Measurements from ENCODE around the gene LHX5. TPM values are rescaled to one million over a fixed set of nuclear protein-coding genes. Genes with fewer than 3 reads are reported as not detected.

The LHX5 gene
- total and polyA plus RNA-seq, 4 donors = not detected

DNA sequence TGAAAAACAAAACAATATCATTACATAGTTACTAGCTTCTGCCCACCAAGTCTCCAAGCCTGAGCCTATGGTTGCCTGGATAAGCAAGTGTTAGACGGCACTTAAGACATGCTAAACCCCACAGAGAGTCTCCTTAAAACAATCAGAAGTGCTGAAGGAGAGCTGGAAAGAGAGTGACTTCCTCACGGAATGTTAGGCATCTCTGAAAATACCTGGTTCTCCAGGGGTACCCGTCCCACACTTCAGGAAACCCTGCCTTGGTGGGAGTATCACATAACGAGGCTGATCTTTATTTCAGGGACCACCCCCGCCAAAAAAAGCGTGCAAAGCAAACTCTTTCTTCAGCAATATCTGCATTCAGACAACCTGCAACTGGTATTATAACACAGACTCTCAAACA lies 18.3 kb downstream of the LHX5 start (continued):
- TF ChIP-seq, protein P1, sequence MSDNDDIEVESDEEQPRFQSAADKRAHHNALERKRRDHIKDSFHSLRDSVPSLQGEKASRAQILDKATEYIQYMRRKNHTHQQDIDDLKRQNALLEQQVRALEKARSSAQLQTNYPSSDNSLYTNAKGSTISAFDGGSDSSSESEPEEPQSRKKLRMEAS (IDR thresholded peaks at IDR 0.05) = no peak
- no peak for TF ChIP-seq NR2F2 (IDR thresholded peaks at IDR 0.05)

DNA sequence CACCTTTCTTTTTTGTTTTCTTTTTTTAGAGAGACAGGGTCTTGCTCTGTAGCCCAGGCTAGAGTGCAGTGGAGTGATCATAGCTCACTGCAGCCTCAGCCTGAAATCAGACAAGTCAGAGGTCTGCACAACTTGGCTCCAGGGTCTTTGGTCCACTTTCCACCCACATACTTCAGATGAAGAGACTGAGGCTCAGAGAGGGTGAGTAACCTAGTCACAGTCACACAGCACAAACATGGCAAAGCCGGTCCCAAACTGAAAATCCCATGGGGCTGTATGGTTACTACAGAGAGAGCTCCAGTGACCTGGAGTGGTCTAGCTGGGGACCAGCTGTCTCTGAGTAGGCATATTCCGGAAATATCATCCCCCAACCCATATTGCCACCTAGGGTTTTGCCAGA lies 19.2 kb downstream of the LHX5 start:
- WGBS = 90% methylated on average over 2 of the region's 2 CpGs
- TF ChIP-seq, protein P2, sequence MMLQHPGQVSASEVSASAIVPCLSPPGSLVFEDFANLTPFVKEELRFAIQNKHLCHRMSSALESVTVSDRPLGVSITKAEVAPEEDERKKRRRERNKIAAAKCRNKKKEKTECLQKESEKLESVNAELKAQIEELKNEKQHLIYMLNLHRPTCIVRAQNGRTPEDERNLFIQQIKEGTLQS (IDR thresholded peaks at IDR 0.05) = no peak
- TF ChIP-seq HNF4A (conservative IDR thresholded peaks at IDR 0.05) = no peak
- TF ChIP-seq, protein P3, sequence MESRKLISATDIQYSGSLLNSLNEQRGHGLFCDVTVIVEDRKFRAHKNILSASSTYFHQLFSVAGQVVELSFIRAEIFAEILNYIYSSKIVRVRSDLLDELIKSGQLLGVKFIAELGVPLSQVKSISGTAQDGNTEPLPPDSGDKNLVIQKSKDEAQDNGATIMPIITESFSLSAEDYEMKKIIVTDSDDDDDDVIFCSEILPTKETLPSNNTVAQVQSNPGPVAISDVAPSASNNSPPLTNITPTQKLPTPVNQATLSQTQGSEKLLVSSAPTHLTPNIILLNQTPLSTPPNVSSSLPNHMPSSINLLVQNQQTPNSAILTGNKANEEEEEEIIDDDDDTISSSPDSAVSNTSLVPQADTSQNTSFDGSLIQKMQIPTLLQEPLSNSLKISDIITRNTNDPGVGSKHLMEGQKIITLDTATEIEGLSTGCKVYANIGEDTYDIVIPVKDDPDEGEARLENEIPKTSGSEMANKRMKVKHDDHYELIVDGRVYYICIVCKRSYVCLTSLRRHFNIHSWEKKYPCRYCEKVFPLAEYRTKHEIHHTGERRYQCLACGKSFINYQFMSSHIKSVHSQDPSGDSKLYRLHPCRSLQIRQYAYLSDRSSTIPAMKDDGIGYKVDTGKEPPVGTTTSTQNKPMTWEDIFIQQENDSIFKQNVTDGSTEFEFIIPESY (IDR thresholded peaks at IDR 0.05) = no peak
- no peak for TF ChIP-seq JUND (IDR thresholded peaks at IDR 0.05)
- no peak overlapping the region for H3K4me3 ChIP-seq (ENCODE audit: low read depth in 1 of 3, low read length in 3 of 3)
- H3K9me3 ChIP-seq (ENCODE audit: control insufficient read depth in 4 of 4, low read length in 3 of 4) = no peaks in the 10 kb centered on the region
- H3K27me3 ChIP-seq (ENCODE audit: control insufficient read depth in 4 of 4, insufficient read depth in 4 of 4, low read length in 3 of 4) = no peaks in the 10 kb centered on the region
- H3K4me1 ChIP-seq (ENCODE audit: control insufficient read depth in 4 of 4, insufficient read depth in 4 of 4, low read length in 3 of 4) = no peaks in the 10 kb centered on the region
- no peak for DNase-seq (ENCODE audit: low spot score)
- no peaks in the 10 kb centered on the region for H3K36me3 ChIP-seq (ENCODE audit: control insufficient read depth in 4 of 4, insufficient read depth in 3 of 4, low read depth in 1 of 4, low read length in 3 of 4)
- H3K27ac ChIP-seq (ENCODE audit: low read depth in 1 of 2, low read length in 2 of 2) = no peak overlapping the region
- no peak overlapping the region for H3K9ac ChIP-seq (ENCODE audit: low read depth in 1 of 2, low read length in 2 of 2)

DNA sequence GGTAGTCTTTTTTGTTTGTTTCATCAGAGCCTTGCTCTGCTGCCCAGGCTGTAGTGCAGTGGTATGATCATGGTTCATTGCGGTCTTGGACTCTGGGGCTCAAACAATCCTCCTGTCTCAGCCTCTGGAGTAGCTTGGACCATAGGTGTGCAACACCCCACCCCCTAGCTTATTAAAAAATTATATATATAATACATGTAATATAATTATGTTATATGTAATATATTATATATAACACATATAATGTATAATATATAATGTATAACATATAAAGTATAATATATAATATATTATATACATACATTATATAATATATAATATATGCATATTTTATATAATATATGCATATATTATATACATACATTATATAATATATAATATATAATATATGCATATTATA lies 21.8 kb downstream of the LHX5 start:
- Histone ChIP-seq H3K9me3 (ENCODE audit: control insufficient read depth in 4 of 4, low read length in 3 of 4) (no peaks in the 10 kb centered on the region), H3K9ac (ENCODE audit: low read depth in 1 of 2, low read length in 2 of 2) (no peak overlapping the region), H3K27ac (ENCODE audit: low read depth in 1 of 2, low read length in 2 of 2) (no peak overlapping the region), H3K4me1 (ENCODE audit: control insufficient read depth in 4 of 4, insufficient read depth in 4 of 4, low read length in 3 of 4) (no peaks in the 10 kb centered on the region), H3K4me3 (ENCODE audit: low read depth in 1 of 3, low read length in 3 of 3) (no peak overlapping the region), H3K36me3 (ENCODE audit: control insufficient read depth in 4 of 4, insufficient read depth in 3 of 4, low read depth in 1 of 4, low read length in 3 of 4) (no peaks in the 10 kb centered on the region), H3K27me3 (ENCODE audit: control insufficient read depth in 4 of 4, insufficient read depth in 4 of 4, low read length in 3 of 4) (no peaks in the 10 kb centered on the region)
- no peak for DNase-seq (ENCODE audit: low spot score)
- TF ChIP-seq FOXA2 (IDR thresholded peaks at IDR 0.05) (no peak), GABPA (IDR thresholded peaks at IDR 0.05 in 1 of 2, conservative IDR thresholded peaks at IDR 0.05 in 1 of 2) (no peak), RAD21 (IDR thresholded peaks at IDR 0.05) (no peak), RXRA (IDR thresholded peaks at IDR 0.05) (no peak)
- TF ChIP-seq, protein P2 (IDR thresholded peaks at IDR 0.05) = no peak
- TF ChIP-seq, protein P3 (IDR thresholded peaks at IDR 0.05) = no peak
- 97% methylated on average over 1 of the region's 1 CpG for WGBS

DNA sequence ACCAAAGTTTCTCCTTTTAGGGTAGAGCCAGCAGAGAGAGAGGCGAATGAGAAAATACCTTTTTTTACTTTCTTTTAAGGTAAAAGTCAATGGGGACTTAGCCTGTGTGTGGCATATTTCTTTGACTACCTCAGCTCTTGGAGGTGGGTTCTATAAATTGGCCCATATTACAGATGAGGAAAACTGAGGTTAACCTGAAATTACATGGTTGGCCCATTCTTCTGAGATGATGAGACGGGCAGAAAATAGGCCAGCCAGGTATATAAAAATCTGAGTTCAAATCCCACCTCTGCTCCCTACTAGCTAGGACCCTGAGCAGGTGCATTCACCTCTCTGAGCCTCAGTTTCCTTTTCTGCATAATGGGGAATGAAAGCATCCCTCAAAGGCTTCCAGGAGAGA lies 22.4 kb downstream of the LHX5 start:
- Histone ChIP-seq H3K27ac (ENCODE audit: low read depth in 1 of 2, low read length in 2 of 2) (no peak overlapping the region), H3K4me1 (ENCODE audit: control insufficient read depth in 4 of 4, insufficient read depth in 4 of 4, low read length in 3 of 4) (no peaks in the 10 kb centered on the region), H3K27me3 (ENCODE audit: control insufficient read depth in 4 of 4, insufficient read depth in 4 of 4, low read length in 3 of 4) (no peaks in the 10 kb centered on the region), H3K36me3 (ENCODE audit: control insufficient read depth in 4 of 4, insufficient read depth in 3 of 4, low read depth in 1 of 4, low read length in 3 of 4) (no peaks in the 10 kb centered on the region), H3K9ac (ENCODE audit: low read depth in 1 of 2, low read length in 2 of 2) (no peak overlapping the region), H3K9me3 (ENCODE audit: control insufficient read depth in 4 of 4, low read length in 3 of 4) (no peaks in the 10 kb centered on the region), H3K4me3 (ENCODE audit: low read depth in 1 of 3, low read length in 3 of 3) (no peak overlapping the region)
- no peak for DNase-seq (ENCODE audit: low spot score)
- 87% methylated on average over 2 of the region's 2 CpGs for WGBS
- TF ChIP-seq YY1 (IDR thresholded peaks at IDR 0.05) (no peak), GABPA (IDR thresholded peaks at IDR 0.05 in 1 of 2, conservative IDR thresholded peaks at IDR 0.05 in 1 of 2) (no peak), RAD21 (IDR thresholded peaks at IDR 0.05) (no peak)
- TF ChIP-seq, protein P3 (IDR thresholded peaks at IDR 0.05) = no peak
